NCI-H345 treated with DMSO at 0.1 percent for 48 hours (cell line): ENCODE data around the gene TXNRD2.

Experiments
- DNase-seq: peaks from one replicate; lab custom pipeline; 2025; ENCODE audit not compliant: unreplicated experiment; lab: John Stamatoyannopoulos, UW

The TXNRD2 gene

GRCh38 chr22:19905347-19906276 lies 36.0 kb downstream of the TXNRD2 start:
- DNase-seq, result no peak

DNA sequence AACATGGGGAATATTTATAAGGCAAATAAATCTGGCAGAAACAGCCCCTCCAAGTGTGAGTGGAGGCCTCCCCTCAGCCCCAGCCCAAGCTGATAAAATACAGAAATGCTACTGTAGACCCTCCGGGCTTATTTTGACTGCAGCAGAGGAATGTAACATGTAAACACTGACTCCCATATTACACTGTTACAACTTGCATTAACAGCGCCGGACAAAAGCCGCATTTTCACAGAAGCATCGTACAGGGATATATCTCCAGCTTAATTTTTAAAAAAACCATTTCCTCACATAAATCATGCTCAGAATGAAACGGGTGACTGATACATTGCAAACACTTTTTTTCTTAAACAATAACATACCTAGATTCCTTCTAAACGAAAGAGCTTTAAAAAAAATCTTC lies 36.7 kb downstream of the TXNRD2 start:
- DNase-seq, result no peak

- DNase-seq, result no peak
Measured at GRCh38 chr22:19904174-19904856, 37.3 kb downstream of the TXNRD2 start.

GRCh38 chr22:19903513-19903912 lies 38.1 kb downstream of the TXNRD2 start:
- DNase-seq, result no peak

GRCh38 chr22:19903031-19903430 lies 38.6 kb downstream of the TXNRD2 start:
- DNase-seq, result no peak

DNA sequence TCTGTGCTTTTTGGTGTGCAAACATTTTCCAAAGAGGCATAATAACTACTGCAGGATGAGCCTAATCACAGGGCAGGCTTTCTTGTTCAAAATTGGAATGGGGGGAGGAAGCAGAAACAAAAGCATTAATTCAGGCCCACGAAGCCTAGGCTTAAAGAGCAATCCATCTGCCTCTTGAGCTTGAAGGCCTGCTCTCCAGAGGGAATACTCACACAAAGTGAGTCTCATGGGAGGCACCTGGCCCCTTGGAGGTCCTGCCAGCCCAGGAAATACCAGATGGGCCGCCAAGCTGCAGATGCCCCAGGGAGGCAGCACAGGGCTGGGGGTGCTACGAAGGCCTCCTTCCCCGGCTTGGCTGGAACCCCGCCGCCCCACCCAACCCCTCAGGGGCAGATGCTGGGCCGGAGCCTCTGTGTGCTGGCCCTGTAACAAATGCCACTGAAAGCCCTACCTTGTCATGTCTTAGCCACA lies 39.3 kb downstream of the TXNRD2 start:
- DNase-seq, result peak; percentile 77

GRCh38 chr22:19901577-19902244 lies 39.9 kb downstream of the TXNRD2 start:
- no peak for DNase-seq

DNA sequence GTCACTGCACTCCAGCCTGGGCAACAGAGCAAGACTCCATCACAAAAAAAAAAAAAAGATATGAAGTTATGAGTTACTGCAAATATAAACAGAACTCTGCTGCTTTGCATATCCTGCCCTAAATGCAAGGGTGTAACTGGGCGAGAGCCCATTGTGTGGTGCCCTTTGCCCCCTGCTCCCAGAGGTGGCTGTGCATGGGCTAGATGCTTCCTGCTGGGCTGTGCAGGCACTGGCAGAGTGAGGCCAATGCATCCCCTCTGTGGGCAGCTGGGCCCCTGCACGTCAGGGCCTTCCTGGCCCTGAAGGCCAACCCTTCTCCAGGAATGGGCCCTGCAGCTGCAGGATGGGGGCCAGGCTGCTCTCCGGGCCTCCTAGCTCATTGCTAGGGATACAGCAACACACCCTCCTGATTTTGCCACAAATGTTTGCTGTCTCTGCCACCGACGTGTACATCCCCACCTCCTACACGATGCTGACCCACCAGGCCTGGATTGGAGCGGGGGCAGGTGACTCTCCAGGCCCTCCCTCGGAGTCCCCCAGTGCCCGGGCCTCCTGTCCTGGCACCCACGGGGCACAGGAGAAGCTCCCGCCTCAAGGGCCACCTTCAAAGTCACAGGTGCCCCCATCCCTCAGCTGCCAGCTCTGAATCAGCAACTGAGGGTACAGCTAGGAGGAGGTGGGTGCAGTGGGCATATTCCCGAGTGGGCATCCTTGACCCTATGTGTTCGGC lies 40.7 kb downstream of the TXNRD2 start:
- DNase-seq, result no peak

DNA sequence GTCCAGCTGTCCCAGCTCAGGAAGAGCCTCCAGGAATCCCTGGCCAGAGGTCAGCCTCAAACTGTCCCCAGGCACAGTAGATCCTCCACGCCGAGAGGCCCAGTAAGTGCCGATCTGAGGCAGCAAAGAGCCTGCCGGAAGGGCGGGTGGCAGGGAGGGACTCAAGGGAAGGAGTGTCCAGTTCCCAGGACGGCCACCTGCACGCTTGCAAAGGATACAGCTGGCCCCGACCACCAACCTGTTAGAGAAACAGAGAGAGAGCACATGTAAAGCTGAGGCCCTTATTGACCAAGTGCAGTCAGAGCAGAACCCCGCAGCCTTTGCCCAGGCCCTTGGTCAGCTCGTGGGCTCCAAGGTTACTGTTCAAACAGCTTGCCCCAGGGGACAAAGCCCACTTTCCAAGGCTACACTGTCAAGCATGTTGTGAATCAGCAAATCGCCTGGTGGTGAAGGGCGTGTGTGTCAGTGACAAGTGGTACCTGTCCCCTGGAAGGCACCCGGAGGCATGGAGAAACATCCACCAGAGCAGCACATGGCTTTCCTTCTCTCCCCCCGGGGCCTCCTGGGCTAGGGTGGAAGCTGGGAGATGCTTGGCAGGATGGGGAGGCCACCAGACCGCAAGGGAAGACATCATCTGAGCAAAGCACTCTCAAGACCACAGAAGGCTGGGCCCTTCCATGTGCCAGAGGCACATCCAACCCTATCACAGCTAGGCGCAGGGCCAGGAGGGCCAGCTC lies 42.6 kb downstream of the TXNRD2 start:
- DNase-seq, result no peak

- no peak for DNase-seq
Measured at GRCh38 chr22:19898145-19898544, 43.5 kb downstream of the TXNRD2 start.

- no peak for DNase-seq
Measured at GRCh38 chr22:19897726-19898125, 43.9 kb downstream of the TXNRD2 start.

DNA sequence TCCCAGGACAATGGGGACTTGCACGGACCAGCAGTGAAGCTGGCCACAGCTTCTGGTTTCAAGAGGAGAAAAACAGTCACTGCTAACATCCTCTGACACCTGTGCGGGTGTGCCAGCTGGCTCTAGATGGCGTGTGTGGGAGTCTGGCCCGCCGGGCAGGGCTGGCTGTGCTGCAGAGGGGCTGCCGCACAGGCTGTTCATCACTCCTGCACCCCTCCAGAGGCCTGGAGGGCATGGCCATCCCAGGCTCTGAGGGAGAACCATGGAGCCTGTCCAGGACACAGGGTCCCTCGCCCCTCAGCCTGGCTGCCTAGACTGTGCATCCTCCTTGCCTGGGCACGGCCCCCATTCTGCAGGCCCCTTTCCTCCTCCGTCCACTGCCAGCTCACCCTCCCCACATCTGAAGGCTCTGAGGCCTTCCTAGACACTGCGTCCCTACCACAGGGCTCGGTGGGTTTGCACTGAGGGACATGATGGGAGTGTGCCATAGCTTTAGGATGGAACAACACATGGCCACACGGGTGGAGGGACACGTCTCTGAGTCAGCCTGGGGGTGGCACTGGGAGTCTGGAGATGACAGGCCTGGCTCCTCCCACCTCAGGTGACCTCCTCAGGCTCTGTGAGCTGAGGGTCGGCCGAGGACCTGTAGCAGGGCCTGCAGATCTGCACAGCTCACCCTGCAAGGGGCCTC lies 44.8 kb downstream of the TXNRD2 start:
- DNase-seq, result no peak

DNA sequence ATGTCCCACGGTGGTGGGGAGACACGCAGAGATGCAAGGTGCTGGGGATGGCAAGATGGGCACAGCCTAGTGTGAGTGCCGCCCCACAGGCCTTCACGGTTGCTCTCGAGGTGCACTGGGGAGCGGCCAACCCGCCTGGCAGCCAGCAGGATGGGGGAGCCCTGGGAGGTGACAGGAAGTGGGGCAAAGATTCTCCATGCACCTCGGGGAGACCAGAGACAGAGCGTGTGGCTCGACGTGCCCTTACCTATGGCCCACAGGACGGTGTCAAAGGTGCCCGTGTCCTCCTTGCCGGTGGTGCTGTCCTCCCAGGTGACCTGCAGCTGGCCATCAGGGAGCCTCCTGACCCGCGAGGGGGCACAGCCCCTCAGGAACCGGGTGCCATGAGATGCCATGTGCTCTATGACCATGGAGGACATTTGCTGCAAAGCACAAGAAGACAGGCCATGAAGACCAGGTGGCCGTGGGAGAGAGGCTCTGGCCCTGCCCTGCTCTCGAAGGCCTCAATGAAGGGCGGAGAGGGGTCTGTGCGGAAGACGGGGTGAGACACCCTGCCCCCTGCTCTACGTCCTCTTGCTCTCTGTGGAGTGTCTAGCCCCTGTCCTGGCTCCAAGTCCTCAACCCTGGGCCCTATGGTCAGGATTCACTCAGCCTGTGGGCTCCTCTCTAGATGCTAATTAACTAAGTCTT lies 46.3 kb downstream of the TXNRD2 start:
- no peak for DNase-seq

GRCh38 chr22:19893363-19893762 lies 48.3 kb downstream of the TXNRD2 start:
- no peak for DNase-seq

DNA sequence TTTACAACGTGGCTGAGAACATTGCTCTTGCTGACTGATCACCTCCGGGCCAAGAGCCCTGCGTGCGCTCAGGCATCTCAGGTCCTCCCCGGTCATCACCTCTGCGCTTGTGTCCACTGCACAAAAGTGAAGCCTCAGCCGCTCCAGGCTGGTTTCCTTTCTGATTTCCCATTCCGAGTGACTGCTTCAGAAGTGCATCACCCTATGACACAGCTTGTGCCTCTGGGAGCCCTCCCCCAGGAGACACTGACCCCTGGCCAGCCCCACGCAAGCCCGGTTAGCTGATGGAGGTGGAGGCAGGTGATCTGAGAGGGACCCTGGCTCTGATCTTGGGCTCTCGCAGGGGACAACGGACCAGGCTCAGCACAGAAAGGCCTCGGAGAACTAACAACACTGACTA lies 48.7 kb downstream of the TXNRD2 start:
- DNase-seq, result no peak

DNA sequence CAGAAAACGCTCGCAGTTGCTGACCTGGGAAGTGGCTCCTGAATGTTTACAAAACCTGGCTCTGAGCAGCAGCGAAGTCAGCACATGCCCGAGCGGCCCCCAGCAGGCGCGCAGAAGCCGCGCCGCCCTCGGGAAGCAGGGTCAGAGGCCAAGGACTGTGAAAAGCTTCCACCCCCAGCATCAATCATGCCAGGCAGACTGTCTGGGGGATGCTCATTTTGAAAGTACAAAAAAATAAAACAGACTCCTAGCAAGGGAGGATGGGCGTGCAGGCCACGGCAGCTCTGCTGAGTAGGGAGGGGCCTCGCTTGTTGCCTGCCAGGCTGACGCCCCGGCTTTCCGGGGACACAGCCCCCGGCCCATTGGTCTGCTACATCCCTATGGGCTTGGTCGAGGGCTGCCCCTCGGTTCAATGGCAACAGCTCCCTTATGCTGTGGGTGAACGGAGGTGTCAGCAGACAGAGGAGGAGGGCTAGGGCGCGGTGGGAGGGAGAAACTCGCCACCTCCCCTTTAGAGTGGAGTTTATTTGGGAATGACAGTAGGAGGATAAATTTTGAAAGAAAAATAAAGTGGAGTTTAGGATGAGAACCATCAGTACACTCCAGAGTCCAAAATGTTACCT lies 49.2 kb downstream of the TXNRD2 start:
- no peak for DNase-seq

DNA sequence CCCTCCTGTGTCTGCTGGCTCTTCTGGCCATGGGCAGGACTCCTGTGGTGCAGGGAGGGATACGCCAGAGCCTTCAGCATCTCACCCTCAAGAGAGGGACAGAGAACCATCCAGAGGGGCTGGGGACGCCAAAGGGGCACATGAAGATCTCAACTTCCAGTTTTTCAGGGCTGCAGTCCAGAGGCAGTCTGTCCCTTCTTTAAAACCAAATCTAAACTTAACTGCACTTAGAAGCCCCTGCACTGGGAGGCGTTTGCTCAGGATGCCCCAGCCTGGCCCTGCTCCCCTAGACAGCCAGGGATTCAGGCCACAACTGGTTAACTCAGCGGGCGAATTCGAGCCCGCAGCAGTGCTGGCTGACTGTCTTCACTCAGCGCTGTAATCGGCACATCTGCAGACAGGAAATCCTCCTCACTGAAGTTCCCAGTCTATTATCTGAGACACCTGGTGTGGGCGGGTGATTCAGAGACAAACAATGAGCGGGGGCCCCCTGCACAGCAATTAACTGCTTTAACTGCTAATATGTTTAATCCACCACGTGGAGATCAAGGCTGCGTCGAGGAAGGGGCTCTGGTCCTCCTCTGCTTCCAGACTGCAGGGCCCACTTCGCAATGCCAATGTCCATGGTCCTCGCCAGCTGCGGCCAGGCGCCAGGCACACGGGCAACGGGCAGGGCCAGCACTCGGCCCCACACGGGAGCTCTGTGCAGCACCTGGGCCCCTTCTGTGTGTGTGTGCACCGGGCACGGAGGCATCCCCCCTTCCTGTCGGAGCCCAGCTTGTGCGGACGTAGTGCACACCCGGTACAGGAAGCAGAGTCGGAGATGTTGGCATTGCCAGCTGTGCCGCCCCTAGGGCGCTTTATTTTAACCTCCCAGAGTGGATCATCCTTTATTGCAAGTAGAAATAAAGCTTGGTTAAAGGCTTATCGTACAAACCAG lies 50.0 kb downstream of the TXNRD2 start:
- DNase-seq, result peak; percentile 41
